ENCODE results near the gene ERFL.

ERFL gene

GRCh38 chr19:41957161-41957837 lies 29.1 kb upstream of the ERFL start:
- no peak for DNase-seq (ENCODE audit: low read depth)
- TF ChIP-seq CTCF (conservative IDR thresholded peaks at IDR 0.05; ENCODE audit: control insufficient read depth, insufficient read depth, low read depth, low read length) = no peak
- H3K4me3 ChIP-seq (ENCODE audit: control insufficient read depth, low read depth, low read length) = no peak overlapping the region

- DNase-seq (ENCODE audit: low read depth) = no peak
- no peak for TF ChIP-seq CTCF (conservative IDR thresholded peaks at IDR 0.05; ENCODE audit: control insufficient read depth, insufficient read depth, low read depth, low read length)
- H3K4me3 ChIP-seq (ENCODE audit: control insufficient read depth, low read depth, low read length) = no peak overlapping the region
These were observed 28.4 kb upstream of the ERFL start for GRCh38 chr19:41956621-41957020.

- no peak for TF ChIP-seq CTCF (conservative IDR thresholded peaks at IDR 0.05; ENCODE audit: control insufficient read depth, insufficient read depth, low read depth, low read length)
- DNase-seq (ENCODE audit: low read depth) = no peak
- H3K4me3 ChIP-seq (ENCODE audit: control insufficient read depth, low read depth, low read length) = no peak overlapping the region
These were observed 27.3 kb upstream of the ERFL start for GRCh38 chr19:41955521-41955920.

GRCh38 chr19:41951686-41952172 lies 23.5 kb upstream of the ERFL start:
- peak; percentile 70 for DNase-seq (ENCODE audit: low read depth)
- no peak overlapping the region for H3K4me3 ChIP-seq (ENCODE audit: control insufficient read depth, low read depth, low read length)
- peak; percentile 97 for TF ChIP-seq CTCF (conservative IDR thresholded peaks at IDR 0.05; ENCODE audit: control insufficient read depth, insufficient read depth, low read depth, low read length)

- DNase-seq (ENCODE audit: low read depth) = no peak
- TF ChIP-seq CTCF (conservative IDR thresholded peaks at IDR 0.05; ENCODE audit: control insufficient read depth, insufficient read depth, low read depth, low read length) = no peak
- no peak overlapping the region for H3K4me3 ChIP-seq (ENCODE audit: control insufficient read depth, low read depth, low read length)
These were observed 18.8 kb upstream of the ERFL start for GRCh38 chr19:41947091-41947490.

GRCh38 chr19:41945135-41945766 lies 17.0 kb upstream of the ERFL start:
- H3K4me3 ChIP-seq (ENCODE audit: control insufficient read depth, low read depth, low read length) = no peak overlapping the region
- no peak for DNase-seq (ENCODE audit: low read depth)
- TF ChIP-seq CTCF (conservative IDR thresholded peaks at IDR 0.05; ENCODE audit: control insufficient read depth, insufficient read depth, low read depth, low read length) = no peak

Measured in fibroblast of mammary gland (primary cell).